ENCODE data around the gene OR6Y1.

DNA sequence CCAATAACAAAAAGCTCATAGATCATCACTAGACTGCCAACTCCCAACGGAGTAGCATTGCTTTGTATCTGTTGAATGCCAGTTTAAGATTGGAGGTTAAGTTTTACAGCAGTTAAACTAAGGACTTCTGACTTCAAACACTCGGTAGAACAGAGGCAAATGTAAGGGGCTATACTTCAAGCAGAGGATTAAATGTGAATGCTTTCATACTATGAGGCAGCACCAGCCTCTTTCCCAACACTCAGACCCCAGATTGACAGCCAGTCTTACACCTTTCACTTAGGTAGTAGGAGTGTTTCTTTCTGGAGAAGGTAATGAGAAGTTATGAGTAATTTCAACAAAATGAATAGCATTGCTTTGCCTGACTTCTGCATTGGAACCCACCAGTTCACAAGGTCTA, 59.4 kb downstream of the OR6Y1 start:
- TF ChIP-seq, protein P1, sequence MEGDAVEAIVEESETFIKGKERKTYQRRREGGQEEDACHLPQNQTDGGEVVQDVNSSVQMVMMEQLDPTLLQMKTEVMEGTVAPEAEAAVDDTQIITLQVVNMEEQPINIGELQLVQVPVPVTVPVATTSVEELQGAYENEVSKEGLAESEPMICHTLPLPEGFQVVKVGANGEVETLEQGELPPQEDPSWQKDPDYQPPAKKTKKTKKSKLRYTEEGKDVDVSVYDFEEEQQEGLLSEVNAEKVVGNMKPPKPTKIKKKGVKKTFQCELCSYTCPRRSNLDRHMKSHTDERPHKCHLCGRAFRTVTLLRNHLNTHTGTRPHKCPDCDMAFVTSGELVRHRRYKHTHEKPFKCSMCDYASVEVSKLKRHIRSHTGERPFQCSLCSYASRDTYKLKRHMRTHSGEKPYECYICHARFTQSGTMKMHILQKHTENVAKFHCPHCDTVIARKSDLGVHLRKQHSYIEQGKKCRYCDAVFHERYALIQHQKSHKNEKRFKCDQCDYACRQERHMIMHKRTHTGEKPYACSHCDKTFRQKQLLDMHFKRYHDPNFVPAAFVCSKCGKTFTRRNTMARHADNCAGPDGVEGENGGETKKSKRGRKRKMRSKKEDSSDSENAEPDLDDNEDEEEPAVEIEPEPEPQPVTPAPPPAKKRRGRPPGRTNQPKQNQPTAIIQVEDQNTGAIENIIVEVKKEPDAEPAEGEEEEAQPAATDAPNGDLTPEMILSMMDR (conservative IDR thresholded peaks at IDR 0.05 in 1 of 2, IDR thresholded peaks at IDR 0.05 in 1 of 2; ENCODE audit: extremely low read depth in 1 of 2, insufficient read depth in 1 of 2, low read depth in 1 of 2, low read length in 2 of 2), result no peak
- TF ChIP-seq EZH2 (IDR thresholded peaks at IDR 0.05; ENCODE audit: borderline replicate concordance, low read length), result no peak
